Forelimb muscle (tissue), 1 donor: ENCODE data around the gene MYO1D. TPM values are rescaled to one million over a fixed set of nuclear protein-coding genes. Genes with fewer than 3 reads are reported as not detected.
"Not testable (repeated sequence)": the region's sequence is repeated elsewhere in the genome, so short reads cannot be mapped to it uniquely, and the experiment has no call there.

Experiments
- DNase-seq: peaks from one replicate; pipeline ENCODE4 v3.0.0-alpha.2; 2013; ENCODE audit warnings: low read depth
- polyA plus RNA-seq: library from polyadenylated mRNA; unstranded; fragments of 120-200 nt; gene quantifications from one replicate; pipeline ENCODE4 v1.2.1, GENCODE V29; 2013; ENCODE audit not compliant: insufficient read length

Gene MYO1D
- polyA plus RNA-seq, 1 donor, result 5.8 TPM

- no peak for DNase-seq
These were observed 203.0 kb downstream of the MYO1D start for GRCh38 chr17:32673964-32674363.

GRCh38 chr17:32672711-32673110 lies 204.2 kb downstream of the MYO1D start:
- DNase-seq, result no peak

- no peak for DNase-seq
These were observed 205.0 kb downstream of the MYO1D start for GRCh38 chr17:32671896-32672295.

GRCh38 chr17:32664936-32665583 lies 211.9 kb downstream of the MYO1D start:
- no peak for DNase-seq

GRCh38 chr17:32660496-32660985 lies 216.4 kb downstream of the MYO1D start:
- DNase-seq, result no peak

- peak; percentile 32 for DNase-seq
These were observed 217.5 kb downstream of the MYO1D start for GRCh38 chr17:32659419-32659842.

GRCh38 chr17:32658470-32659418 lies 218.2 kb downstream of the MYO1D start:
- no peak for DNase-seq

GRCh38 chr17:32656886-32657285 lies 220.0 kb downstream of the MYO1D start:
- DNase-seq, result no peak

GRCh38 chr17:32654324-32654723 lies 222.6 kb downstream of the MYO1D start:
- DNase-seq, result no peak

GRCh38 chr17:32651084-32651483 lies 225.8 kb downstream of the MYO1D start:
- DNase-seq, result no peak

- DNase-seq, result no peak
These were observed 228.5 kb downstream of the MYO1D start for GRCh38 chr17:32648450-32648849.

GRCh38 chr17:32646941-32647340 lies 230.0 kb downstream of the MYO1D start:
- no peak for DNase-seq

- not testable (repeated sequence) for DNase-seq
These were observed 235.4 kb downstream of the MYO1D start for GRCh38 chr17:32641514-32641913.

GRCh38 chr17:32636598-32637218 lies 240.2 kb downstream of the MYO1D start:
- DNase-seq, result no peak

GRCh38 chr17:32634167-32634566 lies 242.8 kb downstream of the MYO1D start:
- DNase-seq, result no peak

GRCh38 chr17:32631341-32632096 lies 245.4 kb downstream of the MYO1D start:
- DNase-seq, result no peak

- no peak for DNase-seq
These were observed 247.2 kb downstream of the MYO1D start for GRCh38 chr17:32629563-32630190.

- DNase-seq, result no peak
These were observed 248.5 kb downstream of the MYO1D start for GRCh38 chr17:32628271-32629044.

- DNase-seq, result no peak
These were observed 249.5 kb downstream of the MYO1D start for GRCh38 chr17:32627239-32627996.
